ENCODE results near the gene NIPAL4. TPM values are rescaled to one million over a fixed set of nuclear protein-coding genes. Genes with fewer than 3 reads are reported as not detected.
"Not testable (repeated sequence)": the region's sequence is repeated elsewhere in the genome, so short reads cannot be mapped to it uniquely, and the experiment has no call there.

Gene NIPAL4
- not detected in 2 replicates for total RNA-seq (2014; rRNA removed; shearing (Covaris generic); ENCODE audit: low replicate concordance)

DNA sequence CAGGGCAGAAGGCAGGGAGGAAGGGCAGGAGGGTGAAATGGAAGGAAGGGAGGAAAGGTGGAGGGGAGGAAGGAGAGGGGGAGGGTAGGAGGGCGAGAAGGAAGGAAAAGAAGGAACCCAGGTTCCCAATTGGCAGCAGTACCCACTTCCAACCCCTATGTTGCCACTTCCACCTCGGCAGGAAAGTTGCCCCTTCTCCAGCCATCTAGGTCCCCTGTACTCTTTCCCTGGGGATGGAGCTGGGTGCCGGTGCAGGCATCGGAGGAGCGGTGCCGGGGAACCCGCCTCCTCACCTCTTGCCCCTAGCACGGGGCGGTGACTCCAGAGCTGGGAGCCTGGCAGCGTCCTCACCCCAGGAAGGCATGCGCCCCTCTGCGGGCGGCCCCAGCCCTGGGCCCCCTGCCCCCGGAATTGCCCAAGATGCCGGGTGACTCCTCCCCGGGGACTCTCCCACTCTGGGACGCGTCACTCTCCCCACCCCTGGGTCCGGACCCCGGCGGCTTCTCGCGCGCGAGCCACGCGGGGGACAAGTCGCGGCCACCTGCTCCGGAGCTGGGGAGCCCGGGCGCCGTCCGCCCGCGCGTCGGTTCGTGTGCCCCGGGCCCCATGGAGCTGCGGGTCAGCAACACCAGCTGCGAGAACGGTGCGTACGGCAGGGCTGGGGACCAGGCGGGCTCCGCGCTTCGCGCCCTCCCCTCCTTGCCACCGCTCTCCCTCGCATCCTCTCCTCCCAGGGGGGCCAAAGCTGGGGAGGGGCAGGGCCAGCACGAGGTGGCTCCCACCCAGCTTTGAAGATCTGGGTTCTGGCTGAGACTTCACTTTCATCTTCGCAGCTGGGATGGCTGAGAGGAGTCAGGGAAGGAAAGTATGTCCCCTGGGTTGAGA lies at the start of gene NIPAL4:
TSS of gene NIPAL4 (plus strand) at position 499 of the 885 bp plus-strand sequence. CDS start at position 607, 108 bp downstream.
- DNase-seq (ENCODE audit: low read depth): no peak
- in situ Hi-C loops (cut with HindIII; ENCODE audit: low pct_unique_long_range_greater_than_20kb, low sequenced_read_pairs): no loop called here

DNA sequence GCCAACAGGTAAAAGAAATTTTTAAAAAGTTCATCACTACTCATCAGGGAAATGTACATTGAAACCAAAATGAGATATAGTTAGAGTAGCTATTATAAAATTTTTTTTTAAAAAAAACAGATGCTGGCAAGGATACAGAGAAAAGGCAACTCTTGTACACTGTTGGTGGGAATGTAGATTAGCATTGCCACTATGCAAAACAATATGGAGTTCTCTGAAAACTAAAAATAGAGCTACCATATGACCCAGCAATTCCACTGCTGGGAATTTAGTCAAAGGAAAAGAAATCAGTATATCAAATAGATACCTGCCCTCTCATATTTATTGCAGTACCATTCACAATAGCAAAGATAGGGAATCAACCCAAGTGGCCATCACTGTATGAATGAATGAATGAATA lies 44.2 kb upstream of the NIPAL4 start:
- in situ Hi-C loops (cut with HindIII; ENCODE audit: low pct_unique_long_range_greater_than_20kb, low sequenced_read_pairs): no loop called here
- DNase-seq (ENCODE audit: low read depth): no peak

DNA sequence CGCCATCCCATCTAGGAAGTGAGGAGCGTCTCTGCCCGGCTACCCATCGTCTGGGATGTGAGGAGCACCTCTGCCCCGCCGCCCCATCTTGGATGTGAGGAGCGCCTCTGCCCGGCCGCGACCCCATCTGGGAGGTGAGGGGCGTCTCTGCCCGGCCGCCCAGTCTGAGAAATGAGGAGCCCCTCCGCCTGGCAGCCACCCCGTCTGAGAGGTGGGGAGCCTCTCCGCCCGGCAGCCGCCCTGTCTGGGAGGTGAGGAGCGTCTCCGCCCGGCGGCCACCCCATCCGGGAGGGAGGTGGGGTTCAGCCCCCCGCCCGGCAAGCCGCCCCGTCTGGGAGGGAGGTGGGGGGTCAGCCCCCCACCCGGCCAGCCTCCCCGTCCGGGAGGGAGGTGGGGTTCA lies 40.5 kb upstream of the NIPAL4 start:
- in situ Hi-C loops (cut with HindIII; ENCODE audit: low pct_unique_long_range_greater_than_20kb, low sequenced_read_pairs); DNase-seq (ENCODE audit: low read depth): not testable (repeated sequence)

DNA sequence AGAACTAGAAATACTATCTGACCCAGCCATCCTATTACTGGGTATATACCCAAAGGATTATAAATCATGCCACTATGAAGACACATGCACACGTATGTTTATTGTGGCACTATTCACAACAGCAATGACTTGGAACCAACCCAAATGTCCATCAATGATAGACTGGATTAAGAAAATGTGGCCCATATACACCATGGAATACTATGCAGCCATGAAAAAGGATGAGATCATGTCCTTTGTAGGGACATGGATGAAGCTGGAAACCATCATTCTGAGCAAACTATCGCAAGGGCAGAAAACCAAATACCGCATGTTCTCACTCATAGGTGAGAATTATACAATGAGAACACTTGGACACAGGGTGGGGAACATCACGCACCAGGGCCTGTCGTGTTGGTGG lies 30.1 kb upstream of the NIPAL4 start:
- DNase-seq (ENCODE audit: low read depth); in situ Hi-C loops (cut with HindIII; ENCODE audit: low pct_unique_long_range_greater_than_20kb, low sequenced_read_pairs): not testable (repeated sequence)

DNA sequence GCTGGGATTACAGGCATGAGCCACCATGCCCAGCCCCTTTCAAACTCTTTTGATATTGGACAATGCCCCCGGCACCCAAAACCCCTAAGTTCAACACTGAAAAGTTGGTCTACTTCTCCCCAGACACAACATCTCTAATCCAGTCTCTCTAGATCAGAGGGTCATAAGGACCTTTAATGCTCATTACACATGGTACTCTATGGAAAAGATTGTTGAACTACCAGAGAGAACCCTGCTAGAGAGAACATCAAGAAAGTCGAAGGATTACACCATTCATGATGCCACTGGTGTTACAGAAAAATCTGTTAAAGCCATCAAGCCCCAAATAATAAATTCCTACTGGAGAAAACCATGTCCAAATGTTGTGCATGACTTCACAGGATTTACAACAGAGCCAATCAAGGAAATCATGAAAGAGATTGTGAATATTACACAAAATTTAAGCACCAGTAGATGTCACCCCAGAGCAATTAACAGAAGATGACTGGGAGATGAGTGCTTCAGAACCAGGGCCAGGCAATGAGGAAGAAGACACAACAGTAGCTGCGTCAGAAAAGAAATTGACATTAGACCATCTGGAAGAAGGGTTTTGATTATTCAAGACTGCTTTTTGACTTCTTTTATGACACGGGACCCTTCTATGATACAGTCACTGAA lies 28.3 kb upstream of the NIPAL4 start:
- peak; percentile 76 for DNase-seq (ENCODE audit: low read depth)
- in situ Hi-C loops (cut with HindIII; ENCODE audit: low pct_unique_long_range_greater_than_20kb, low sequenced_read_pairs): no loop called here

DNA sequence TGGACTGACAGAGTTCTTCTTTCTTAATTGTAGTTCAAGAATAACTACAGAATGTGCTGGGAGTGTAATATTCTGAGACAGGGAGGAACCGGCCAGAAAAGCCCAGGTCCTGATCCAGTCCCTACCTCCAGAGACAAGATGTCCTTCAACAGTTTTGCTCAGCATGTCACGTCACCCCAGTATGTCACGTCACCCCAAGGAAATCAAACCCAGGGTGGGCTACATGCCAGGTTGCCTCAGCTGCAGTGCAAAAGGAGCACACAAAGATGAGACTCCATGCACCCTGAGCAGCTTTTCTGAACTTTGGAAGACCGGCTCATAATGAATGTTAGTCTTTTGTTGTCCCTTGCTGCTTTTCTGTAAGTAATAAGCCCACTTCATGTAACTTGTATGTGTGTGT lies 25.9 kb upstream of the NIPAL4 start:
- in situ Hi-C loops (cut with HindIII; ENCODE audit: low pct_unique_long_range_greater_than_20kb, low sequenced_read_pairs): no loop called here
- no peak for DNase-seq (ENCODE audit: low read depth)

DNA sequence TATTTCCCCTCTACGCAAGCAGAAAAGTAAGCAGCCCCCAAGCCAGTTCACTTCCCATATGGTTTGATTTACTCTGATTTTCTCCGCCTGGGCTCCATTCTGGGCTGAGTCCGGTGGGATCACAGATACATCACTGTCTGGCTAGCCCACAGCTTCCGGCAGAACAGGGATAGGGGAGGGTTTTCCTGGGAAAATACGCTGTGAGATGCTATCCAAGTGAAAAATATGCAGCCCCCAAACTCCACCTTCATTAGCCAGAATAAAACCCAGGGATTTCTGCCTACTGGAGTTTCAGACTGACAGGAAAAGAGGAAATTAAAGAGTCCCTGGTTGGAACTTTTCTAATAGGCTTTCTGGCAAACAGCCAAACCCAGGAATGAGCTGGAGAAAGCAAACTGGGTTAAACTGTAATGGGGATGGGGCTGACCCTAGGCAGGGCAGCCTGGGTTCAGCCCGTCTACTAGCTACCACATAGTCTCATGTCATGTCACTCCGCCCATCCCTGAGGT lies 16.9 kb upstream of the NIPAL4 start:
- no peak for DNase-seq (ENCODE audit: low read depth)
- in situ Hi-C loops (cut with HindIII; ENCODE audit: low pct_unique_long_range_greater_than_20kb, low sequenced_read_pairs): no loop called here

DNA sequence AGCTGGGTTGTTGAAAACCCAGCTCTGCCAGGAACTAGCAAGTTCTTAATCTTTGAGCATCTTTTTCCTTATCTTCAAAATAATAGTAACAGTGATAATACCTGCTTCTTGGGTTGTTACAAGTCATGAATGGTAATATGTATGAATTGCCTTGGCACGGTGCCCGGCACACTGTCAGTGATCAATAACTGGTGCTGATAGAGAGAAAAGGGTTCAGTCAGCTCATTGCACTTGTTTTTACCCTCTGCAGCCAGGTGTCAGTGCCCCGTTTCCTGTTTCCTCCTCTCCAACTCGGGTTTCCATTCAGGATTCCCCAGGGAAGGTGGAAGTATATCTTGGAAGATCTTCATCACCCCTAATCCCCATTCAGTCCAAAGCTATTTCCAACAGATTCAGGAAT lies 15.8 kb upstream of the NIPAL4 start:
- DNase-seq (ENCODE audit: low read depth): no peak
- in situ Hi-C loops (cut with HindIII; ENCODE audit: low pct_unique_long_range_greater_than_20kb, low sequenced_read_pairs): no loop called here

DNA sequence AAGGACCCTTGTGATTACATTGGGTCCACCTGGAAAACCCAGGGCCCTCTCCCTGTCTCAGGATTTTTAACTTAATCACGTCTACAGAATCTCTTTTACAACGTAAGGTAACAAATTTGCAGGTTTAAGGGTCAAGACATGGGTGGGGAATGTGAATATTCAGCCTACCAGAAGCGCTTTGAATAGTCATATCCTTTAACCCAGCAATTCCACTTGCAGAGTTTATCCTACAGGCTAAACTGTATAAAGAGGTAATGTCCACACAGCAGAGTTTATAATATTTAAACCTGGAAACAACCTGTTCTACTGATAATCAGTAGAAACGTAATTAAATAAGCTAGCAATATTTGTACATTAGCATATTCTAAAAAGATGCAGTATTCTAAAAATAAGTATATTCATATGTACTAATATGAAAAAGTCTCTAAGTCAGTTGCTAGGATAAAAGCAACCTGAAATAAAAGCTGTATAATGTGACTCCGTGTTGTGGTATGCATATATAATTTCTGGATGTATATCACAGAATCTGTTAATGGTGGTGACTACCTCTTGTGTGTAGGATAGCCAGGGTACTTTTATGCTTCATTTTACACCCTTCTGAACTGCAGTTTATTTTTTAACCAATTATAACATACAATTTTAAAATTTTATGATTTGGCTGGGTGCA lies 14.1 kb upstream of the NIPAL4 start:
- in situ Hi-C loops (cut with HindIII; ENCODE audit: low pct_unique_long_range_greater_than_20kb, low sequenced_read_pairs): no loop called here
- DNase-seq (ENCODE audit: low read depth): no peak

DNA sequence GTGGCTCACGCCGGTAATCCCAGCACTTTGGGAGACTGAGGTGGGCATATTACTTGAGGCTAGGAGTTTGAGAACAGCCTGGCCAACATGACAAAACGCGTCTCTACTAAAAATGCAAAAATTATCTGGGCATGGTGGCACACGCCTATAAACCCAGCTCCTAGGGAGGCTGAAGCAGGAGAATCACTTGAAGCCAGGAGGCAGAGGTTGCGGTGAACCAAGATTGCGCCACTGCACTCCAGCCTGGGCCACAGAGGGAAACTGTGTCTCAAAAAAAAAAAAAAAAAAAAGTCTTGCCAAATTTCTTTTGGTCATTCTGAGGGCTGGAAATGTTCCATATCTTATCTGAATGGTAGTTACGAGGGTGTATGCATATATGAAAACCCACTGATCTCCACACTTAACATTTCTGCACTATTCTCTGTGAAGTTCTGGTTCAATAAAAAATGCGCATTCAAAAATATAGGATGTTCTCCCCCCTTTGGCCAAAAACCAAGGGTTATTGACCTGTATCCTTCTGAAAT lies 13.5 kb upstream of the NIPAL4 start:
- no peak for DNase-seq (ENCODE audit: low read depth)
- in situ Hi-C loops (cut with HindIII; ENCODE audit: low pct_unique_long_range_greater_than_20kb, low sequenced_read_pairs): no loop called here

DNA sequence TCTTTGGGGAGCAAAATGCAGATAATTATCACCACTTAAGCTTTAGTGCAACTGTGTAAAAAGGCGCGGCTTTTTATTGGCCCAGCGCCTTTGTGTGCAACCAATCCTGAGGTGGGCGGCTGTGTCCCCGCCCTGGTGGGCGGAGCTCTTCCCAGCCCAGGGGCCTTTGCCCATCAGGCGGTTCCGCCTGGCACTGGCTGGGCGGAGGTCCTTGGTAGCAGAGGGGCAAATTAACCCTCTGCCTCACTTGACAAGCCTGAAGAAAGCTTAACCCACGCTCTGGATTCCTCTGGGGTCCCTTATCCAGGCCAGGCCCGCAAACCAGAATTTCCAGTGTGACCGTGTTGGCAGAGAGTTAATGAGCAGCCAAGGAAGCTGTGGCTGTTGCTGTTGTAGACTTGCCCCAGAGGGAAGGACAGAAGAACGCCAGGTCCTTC lies 12.8 kb upstream of the NIPAL4 start:
- DNase-seq (ENCODE audit: low read depth): no peak
- in situ Hi-C loops (cut with HindIII; ENCODE audit: low pct_unique_long_range_greater_than_20kb, low sequenced_read_pairs): no loop called here

DNA sequence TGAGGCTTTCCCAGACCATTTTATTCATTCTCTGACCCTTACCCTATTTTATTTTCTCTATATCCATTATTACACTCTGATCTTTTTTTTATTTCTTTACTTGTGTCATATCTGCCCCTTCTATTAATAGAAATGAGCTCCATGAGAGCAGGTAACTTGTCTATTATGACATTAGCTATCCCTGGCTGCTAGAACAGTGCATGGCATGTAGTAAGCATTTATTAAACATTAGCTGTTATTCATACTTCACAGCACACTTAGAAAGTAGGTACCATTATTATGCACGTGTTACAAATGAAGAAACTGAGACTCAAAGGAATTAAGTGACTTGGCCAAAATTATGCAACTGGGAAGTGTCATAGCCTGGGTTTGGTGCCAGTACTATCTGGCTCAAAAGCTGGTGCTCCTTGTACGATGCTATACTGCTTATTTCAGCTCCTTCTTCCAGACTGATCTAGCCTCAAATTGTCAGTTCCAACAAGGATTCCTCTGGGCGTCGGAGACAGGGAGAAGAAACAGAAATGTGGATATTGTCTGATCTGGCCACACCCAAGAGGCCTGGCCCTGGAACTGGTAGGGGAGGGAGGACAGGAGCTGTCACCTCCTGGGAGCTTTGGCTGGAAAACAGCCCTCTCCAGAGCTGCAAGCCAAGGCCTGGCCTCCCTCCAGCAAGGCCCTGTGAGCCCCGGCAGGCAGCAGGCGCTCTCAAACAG lies 10.8 kb upstream of the NIPAL4 start:
- in situ Hi-C loops (cut with HindIII; ENCODE audit: low pct_unique_long_range_greater_than_20kb, low sequenced_read_pairs): no loop called here
- no peak for DNase-seq (ENCODE audit: low read depth)

DNA sequence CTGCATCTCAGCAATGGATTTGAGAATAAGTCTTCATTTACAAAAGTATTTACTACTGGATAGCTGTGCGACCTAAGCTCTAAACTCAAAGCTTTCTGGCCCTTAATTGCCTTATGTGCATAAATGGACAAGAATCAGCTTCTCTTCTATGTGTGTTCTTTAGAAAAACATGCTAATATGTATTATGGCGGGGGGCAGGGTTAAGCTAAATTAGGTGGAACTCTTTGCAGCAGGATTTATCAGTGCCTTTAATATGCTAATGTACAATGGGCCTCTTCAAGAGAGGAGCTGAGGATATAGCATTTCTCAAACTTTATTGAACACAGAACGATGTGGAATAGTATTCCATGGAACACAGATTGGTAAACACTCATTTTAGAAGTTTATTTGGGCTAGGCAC lies 10.0 kb upstream of the NIPAL4 start:
- in situ Hi-C loops (cut with HindIII; ENCODE audit: low pct_unique_long_range_greater_than_20kb, low sequenced_read_pairs): no loop called here
- no peak for DNase-seq (ENCODE audit: low read depth)

DNA sequence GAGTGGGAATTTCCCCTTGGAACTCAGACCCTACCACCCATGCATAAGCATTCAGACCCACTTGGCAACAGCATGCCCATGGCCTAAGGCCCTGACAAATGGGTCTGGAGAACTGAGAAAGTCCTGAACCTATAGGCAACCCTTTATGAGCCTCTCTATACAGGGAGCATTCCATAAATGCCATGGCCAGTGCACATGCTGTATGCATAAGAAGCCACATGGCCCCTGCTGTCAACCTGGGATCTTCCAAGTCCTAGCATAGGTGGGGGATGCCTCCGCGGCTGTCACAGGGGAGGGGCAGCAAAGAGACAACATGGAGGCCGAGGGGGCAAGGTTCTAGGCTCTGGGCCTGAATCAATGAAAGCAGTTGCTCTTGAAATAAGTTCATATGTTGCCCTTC lies 8.2 kb upstream of the NIPAL4 start:
- in situ Hi-C loops (cut with HindIII; ENCODE audit: low pct_unique_long_range_greater_than_20kb, low sequenced_read_pairs): no loop called here
- no peak for DNase-seq (ENCODE audit: low read depth)

DNA sequence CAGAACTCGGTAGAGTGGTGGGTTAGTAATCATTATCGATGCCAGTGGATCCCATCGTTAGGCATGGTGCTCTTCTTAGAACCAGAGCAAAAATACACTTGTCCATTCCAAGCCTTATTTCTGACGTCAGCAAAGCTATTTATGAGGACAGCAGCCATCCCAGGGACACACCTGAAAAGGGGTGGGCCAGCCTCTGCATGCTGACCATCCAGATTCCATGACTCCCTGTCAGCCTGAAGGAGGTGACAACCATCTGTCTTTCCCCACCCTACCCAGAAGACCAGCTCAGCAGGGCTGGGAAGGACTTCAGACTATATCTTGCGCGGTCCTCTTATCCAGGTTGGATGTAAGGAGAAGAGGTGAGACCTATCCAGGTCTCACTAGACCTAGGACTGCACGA lies 5.7 kb upstream of the NIPAL4 start:
- DNase-seq (ENCODE audit: low read depth): no peak
- in situ Hi-C loops (cut with HindIII; ENCODE audit: low pct_unique_long_range_greater_than_20kb, low sequenced_read_pairs): no loop called here

DNA sequence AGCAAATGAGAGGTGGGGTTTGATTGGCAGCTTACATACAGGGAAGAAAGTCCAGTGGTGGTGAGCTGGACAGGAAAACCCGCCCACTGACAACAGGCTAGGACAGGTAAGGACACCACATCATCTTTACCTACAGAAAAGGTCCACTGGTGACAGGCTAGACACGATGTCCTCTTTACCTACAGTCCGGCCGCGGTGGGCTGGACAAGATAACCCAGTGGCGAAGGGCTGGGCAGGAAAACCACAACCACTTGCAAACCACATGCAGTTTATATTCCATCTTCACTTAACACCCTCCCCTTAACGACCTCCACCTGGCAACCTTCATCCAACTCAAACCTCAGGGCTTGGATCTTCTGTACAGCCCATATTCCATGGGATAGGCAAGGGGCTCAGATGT lies 5.0 kb upstream of the NIPAL4 start:
- DNase-seq (ENCODE audit: low read depth): no peak
- in situ Hi-C loops (cut with HindIII; ENCODE audit: low pct_unique_long_range_greater_than_20kb, low sequenced_read_pairs): no loop called here

DNA sequence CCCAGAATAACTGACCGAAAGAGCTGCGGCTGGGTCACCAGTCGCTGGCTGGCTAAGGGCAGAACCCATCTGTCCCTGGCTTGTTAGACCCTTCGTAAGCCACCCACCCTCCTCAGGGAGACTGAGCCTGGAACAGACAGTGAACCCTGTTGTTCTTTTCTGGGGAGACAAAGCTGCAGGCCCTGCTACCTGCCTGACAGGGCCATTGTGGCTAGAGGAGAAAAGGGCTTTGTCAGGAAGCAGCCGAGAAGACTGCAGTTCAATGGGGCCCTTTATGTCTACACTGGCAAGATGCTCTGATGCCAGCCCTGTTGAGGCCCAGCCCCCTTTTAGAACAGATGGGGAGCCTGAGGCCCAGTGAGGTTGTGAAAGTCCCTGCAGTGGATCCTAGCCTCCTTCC lies 3.7 kb upstream of the NIPAL4 start:
- in situ Hi-C loops (cut with HindIII; ENCODE audit: low pct_unique_long_range_greater_than_20kb, low sequenced_read_pairs): no loop called here
- no peak for DNase-seq (ENCODE audit: low read depth)

DNA sequence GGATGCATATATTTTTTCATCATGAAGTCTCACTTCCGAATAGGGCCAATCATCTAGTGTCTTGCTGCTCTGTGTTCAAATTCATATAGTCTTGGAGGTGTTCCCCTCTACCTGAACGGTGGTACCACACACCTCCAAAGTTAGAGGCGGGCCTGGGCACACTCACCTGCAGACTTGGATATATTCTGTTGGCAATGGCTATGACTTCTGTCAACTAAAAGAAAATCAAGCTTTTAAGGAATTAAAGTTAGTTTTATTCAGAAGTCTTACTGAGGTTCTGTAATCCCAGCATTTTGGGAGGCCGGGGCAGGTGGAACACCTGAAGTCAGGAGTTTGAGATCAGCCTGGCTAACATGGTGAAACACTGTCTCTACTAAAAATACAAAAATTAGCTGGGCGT lies 2.6 kb upstream of the NIPAL4 start:
- DNase-seq (ENCODE audit: low read depth): no peak
- in situ Hi-C loops (cut with HindIII; ENCODE audit: low pct_unique_long_range_greater_than_20kb, low sequenced_read_pairs): no loop called here

Measured in Caki2 (cell line).